A673 (cell line): ENCODE results near the gene CLDN3. TPM values are rescaled to one million over a fixed set of nuclear protein-coding genes. Genes with fewer than 3 reads are reported as not detected.

Experiments used
- BruUV-seq: library from RNA; stranded (reverse); fragments of 400-500 nt; replicated peaks from 2 replicates; lab custom pipeline; 2021; lab: Mats Ljungman, UMichigan
- CTCF ChIA-PET: fragments of 300-600 bp; sonication (Branson Sonifier 250); formaldehyde crosslinking; loops from one replicate; lab custom pipeline; 2022; ENCODE audit warnings: antibody characterized with exemption; lab: Charles Lee
- POLR2A ChIA-PET: fragments of 300-600 bp; sonication (Branson Sonifier 250); formaldehyde crosslinking; loops from one replicate; lab custom pipeline; 2022; ENCODE audit warnings: antibody characterized with exemption; ENCODE audit not compliant: low non-redundant PET; lab: Charles Lee
- DNase-seq: peaks from one replicate; pipeline ENCODE4 v3.0.0-alpha.2; 2015; ENCODE audit warnings: low spot score
- H3K27ac ChIP-seq: fragments of 200-600 bp; sonication (generic); 2 replicates; pipeline ENCODE4 v1.5.1; 2016; ENCODE audit warnings: mixed run types, low read depth, mild to moderate bottlenecking, mixed read lengths, antibody characterized with exemption, low read length; ENCODE audit not compliant: poor library complexity, severe bottlenecking
- H3K27me3 ChIP-seq: fragments of 200-600 bp; sonication (generic); replicated peaks from 2 replicates; pipeline ENCODE4 v1.6.1; 2017; ENCODE audit warnings: mixed run types, low read depth, mild to moderate bottlenecking, mixed read lengths, antibody characterized with exemption, low read length; ENCODE audit not compliant: insufficient read depth, poor library complexity
- H3K36me3 ChIP-seq: fragments of 200-600 bp; sonication (generic); 2 replicates; pipeline ENCODE4 v1.6.1; 2016; ENCODE audit warnings: mixed run types, mild to moderate bottlenecking, mixed read lengths, antibody characterized with exemption, low read length; ENCODE audit not compliant: insufficient read depth, poor library complexity, severe bottlenecking
- H3K4me1 ChIP-seq: fragments of 200-600 bp; sonication (generic); 2 replicates; pipeline ENCODE4 v1.6.1; 2017; ENCODE audit warnings: mixed run types, mild to moderate bottlenecking, mixed read lengths, antibody characterized with exemption, low read length; ENCODE audit not compliant: insufficient read depth, poor library complexity, severe bottlenecking
- H3K4me3 ChIP-seq: fragments of 200-600 bp; sonication (generic); 2 replicates; pipeline ENCODE4 v1.5.1; 2016; ENCODE audit warnings: low read depth, mixed run types, mild to moderate bottlenecking, mixed read lengths, low read length; ENCODE audit not compliant: poor library complexity, severe bottlenecking
- H3K9me3 ChIP-seq: fragments of 200-600 bp; sonication (generic); 2 replicates; pipeline ENCODE4 v1.6.1; 2016; ENCODE audit warnings: mixed run types, low read depth, mild to moderate bottlenecking, mixed read lengths, antibody characterized with exemption, low read length; ENCODE audit not compliant: poor library complexity, severe bottlenecking
- CTCF ChIP-seq: fragments of 300-800, 200-600 bp; sonication (generic); conservative IDR thresholded peaks from 2 replicates; pipeline ENCODE4 v1.5.1; 2017; ENCODE audit warnings: low read depth, mild to moderate bottlenecking, antibody characterized with exemption, low read length, moderate library complexity, mixed read lengths
- EZH2 ChIP-seq: fragments of 200-600 bp; sonication (generic); IDR thresholded peaks from 2 replicates; pipeline ENCODE4 v1.6.1; 2017; ENCODE audit warnings: borderline replicate concordance, low read depth, mild to moderate bottlenecking, mixed read lengths, antibody characterized with exemption, low read length; ENCODE audit not compliant: poor library complexity, severe bottlenecking
- intact Hi-C: fragments of 100-400 bp; cut with micrococcal nuclease; formaldehyde crosslinking; loops from one replicate; pipeline ENCODE4 v1.10.0; 2022; ENCODE audit not compliant: unreplicated experiment
- total RNA-seq: library from RNA; stranded (reverse); gene quantifications from 2 replicates; pipeline ENCODE4 v1.2.3, GENCODE V29; 2021

The CLDN3 gene
- total RNA-seq, 1 experiment from 2014 or later, result not detected

- DNase-seq, result no peak
- intact Hi-C loops, result no loop called here
These were observed 27.1 kb downstream of the CLDN3 start for GRCh38 chr7:73742753-73743641.

DNA sequence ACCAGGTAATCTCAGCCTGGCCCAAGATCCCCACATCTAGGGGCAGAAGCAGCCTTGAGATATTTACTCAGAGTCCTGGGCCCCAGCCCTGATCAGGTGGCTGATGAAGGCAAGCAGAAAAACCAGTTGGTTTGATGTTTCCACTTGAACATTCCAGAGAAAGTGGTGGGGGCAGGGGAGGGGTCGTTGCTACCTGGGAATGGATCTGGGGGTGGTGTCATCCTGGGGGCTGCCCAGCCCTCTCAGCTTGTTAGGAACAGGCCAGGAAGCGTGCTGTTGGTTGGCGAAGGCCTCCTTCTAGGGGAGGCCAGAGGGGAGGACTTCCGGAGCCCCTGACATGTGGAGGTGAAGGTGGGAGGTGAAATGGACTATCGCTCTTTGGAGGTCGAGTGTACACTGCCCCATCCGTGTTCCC lies 27.7 kb downstream of the CLDN3 start:
- Histone ChIP-seq H3K4me3 (no peak overlapping the region), H3K9me3 (no peaks in the 10 kb centered on the region), H3K4me1 (peaks cover 7% of the 10 kb centered on the region), H3K27me3 (no peaks in the 10 kb centered on the region), H3K36me3 (peaks cover under 1% of the 10 kb centered on the region), H3K27ac (no peak overlapping the region)
- ChIA-PET CTCF (no interaction called here), POLR2A (no interaction called here)
- intact Hi-C loops, result no loop called here
- TF ChIP-seq CTCF, result no peak
- no peak for TF ChIP-seq EZH2
- no peak for DNase-seq
- no TSS peak for BruUV-seq

More at GRCh38 chr7:73742753-73743641, 27.1 kb downstream of the CLDN3 start:
- no TSS peak for BruUV-seq
- H3K4me1 ChIP-seq, result peaks cover 2% of the 10 kb centered on the region
- H3K9me3 ChIP-seq, result no peaks in the 10 kb centered on the region
- ChIA-PET POLR2A (no interaction called here), CTCF (no interaction called here)
- H3K27me3 ChIP-seq, result no peaks in the 10 kb centered on the region
- H3K36me3 ChIP-seq, result no peaks in the 10 kb centered on the region
- H3K27ac ChIP-seq, result no peak overlapping the region
- H3K4me3 ChIP-seq, result no peak overlapping the region
- TF ChIP-seq EZH2 (no peak), CTCF (no peak)

- H3K27me3 ChIP-seq, result no peaks in the 10 kb centered on the region
- ChIA-PET CTCF (no interaction called here), POLR2A (no interaction called here)
- DNase-seq, result no peak
- H3K4me1 ChIP-seq, result peaks cover 7% of the 10 kb centered on the region
- TF ChIP-seq CTCF, result no peak
- TF ChIP-seq EZH2, result no peak
- peaks cover 5% of the 10 kb centered on the region for H3K36me3 ChIP-seq
- BruUV-seq, result no TSS peak
- intact Hi-C loops, result no loop called here
- no peak overlapping the region for H3K4me3 ChIP-seq
- H3K9me3 ChIP-seq, result no peaks in the 10 kb centered on the region
- H3K27ac ChIP-seq, result no peak overlapping the region
These were observed 28.5 kb downstream of the CLDN3 start for GRCh38 chr7:73741600-73741999.
